GM13977 (cell line): ENCODE data around the gene SCMH1.

Source experiments
- DNase-seq: peaks from one replicate; pipeline ENCODE4 v3.0.0; 2012; ENCODE audit warnings: low spot score
- in situ Hi-C: fragments of 300-500 bp; cut with MboI; formaldehyde crosslinking; loops from one replicate; pipeline ENCODE4 v1.12.0; 2022; ENCODE audit warnings: low sequenced_read_pairs, low pct_unique_long_range_greater_than_20kb, mixed read lengths, inconsistent platforms; ENCODE audit not compliant: unreplicated experiment
- TF ChIP-seq, protein P1 (sequence below): IDR thresholded peaks from 2 replicates; pipeline ENCODE4 v1.5.1; 2012; ENCODE audit warnings: mild to moderate bottlenecking, control low read depth; ENCODE audit not compliant: insufficient read depth; ENCODE audit errors: extremely low read depth, missing control alignments

SCMH1 gene

GRCh38 chr1:41164727-41165126 lies 77.4 kb downstream of the SCMH1 start:
- TF ChIP-seq, protein P1, sequence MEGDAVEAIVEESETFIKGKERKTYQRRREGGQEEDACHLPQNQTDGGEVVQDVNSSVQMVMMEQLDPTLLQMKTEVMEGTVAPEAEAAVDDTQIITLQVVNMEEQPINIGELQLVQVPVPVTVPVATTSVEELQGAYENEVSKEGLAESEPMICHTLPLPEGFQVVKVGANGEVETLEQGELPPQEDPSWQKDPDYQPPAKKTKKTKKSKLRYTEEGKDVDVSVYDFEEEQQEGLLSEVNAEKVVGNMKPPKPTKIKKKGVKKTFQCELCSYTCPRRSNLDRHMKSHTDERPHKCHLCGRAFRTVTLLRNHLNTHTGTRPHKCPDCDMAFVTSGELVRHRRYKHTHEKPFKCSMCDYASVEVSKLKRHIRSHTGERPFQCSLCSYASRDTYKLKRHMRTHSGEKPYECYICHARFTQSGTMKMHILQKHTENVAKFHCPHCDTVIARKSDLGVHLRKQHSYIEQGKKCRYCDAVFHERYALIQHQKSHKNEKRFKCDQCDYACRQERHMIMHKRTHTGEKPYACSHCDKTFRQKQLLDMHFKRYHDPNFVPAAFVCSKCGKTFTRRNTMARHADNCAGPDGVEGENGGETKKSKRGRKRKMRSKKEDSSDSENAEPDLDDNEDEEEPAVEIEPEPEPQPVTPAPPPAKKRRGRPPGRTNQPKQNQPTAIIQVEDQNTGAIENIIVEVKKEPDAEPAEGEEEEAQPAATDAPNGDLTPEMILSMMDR = no peak
- no peak for DNase-seq
- in situ Hi-C loops = no loop called here

DNA sequence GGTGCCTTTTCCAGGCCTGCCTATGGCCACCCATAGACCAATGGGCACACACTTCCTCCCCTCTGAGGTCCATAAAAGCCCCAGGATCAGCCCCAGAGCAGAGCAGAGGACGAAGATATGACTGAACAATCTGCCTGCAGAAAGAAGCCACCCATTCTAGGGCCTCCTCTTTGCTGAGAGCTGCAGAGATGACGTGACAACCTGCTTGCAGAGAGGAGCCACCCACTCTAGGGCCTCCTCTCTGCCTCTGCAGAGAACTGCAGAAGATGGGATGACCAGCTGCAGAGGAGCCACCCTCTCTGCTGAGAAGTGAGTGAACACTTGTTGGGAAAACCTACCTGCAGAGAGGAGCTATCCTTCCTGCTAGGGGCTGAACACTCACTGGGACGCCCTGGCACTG lies 79.7 kb downstream of the SCMH1 start:
- in situ Hi-C loops = no loop called here
- TF ChIP-seq, protein P1 = no peak

DNA sequence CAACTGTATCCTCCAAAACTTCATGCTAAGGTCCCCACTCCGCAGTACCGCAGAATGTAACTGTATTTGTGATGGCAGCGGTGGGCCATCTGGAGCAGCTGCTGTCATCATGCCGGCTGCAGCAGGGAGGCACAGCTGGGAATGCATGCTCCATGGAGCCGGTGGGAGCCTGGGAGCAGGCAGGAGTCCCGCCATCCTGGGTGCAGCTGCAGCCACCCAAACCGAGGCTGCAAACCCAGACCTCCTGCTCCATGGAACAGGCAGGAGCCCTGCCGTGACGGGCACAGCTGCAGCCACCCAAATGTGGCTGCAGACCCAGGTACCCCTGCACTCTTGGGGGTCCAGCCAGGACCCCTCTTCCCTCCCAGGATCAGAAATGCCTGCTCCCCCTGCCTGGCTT lies 80.3 kb downstream of the SCMH1 start:
- in situ Hi-C loops = no loop called here
- TF ChIP-seq, protein P1 = no peak
- no peak for DNase-seq

More for the DNA sequence above, 79.7 kb downstream of the SCMH1 start:
- DNase-seq = no peak

- in situ Hi-C loops = no loop called here
- DNase-seq = no peak
- TF ChIP-seq, protein P1 = no peak
These were observed 81.5 kb downstream of the SCMH1 start for GRCh38 chr1:41160498-41161110.

- no peak for DNase-seq
- TF ChIP-seq, protein P1 = no peak
- in situ Hi-C loops = no loop called here
These were observed 83.1 kb downstream of the SCMH1 start for GRCh38 chr1:41158966-41159365.

GRCh38 chr1:41158147-41158875 lies 83.8 kb downstream of the SCMH1 start:
- TF ChIP-seq, protein P1 = no peak
- in situ Hi-C loops = no loop called here

More at GRCh38 chr1:41158147-41158875, 83.8 kb downstream of the SCMH1 start:
- no peak for DNase-seq
